Epidermal melanocyte (primary cell): Measurements from ENCODE around the gene PRDX1.
"Not testable (repeated sequence)": the region's sequence is repeated elsewhere in the genome, so short reads cannot be mapped to it uniquely, and the experiment has no call there.

Source experiments
- DNase-seq: peaks from one replicate; pipeline ENCODE4 v3.0.0; 2011; ENCODE audit warnings: low spot score; ENCODE audit not compliant: insufficient read length

PRDX1 gene

DNA sequence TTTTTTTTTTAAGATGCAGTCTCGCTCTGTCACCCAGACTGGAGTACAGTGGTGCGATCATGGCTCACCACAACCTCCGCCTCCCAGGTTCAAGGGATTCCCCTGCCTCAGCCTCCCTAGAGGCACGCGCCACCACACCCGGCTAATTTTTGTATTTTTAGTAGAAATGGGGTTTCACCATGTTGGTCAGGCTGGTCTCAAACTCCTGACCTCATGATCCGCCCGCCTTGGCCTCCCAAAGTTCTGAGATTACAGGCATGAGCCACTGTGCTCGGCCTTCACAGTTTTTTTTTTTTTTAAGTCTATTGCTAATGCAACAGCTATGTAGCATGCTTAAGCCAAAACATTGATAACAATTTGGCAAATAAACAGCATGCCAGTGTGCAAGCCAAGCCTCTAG, 54.3 kb downstream of the PRDX1 start:
- not testable (repeated sequence) for DNase-seq

DNA sequence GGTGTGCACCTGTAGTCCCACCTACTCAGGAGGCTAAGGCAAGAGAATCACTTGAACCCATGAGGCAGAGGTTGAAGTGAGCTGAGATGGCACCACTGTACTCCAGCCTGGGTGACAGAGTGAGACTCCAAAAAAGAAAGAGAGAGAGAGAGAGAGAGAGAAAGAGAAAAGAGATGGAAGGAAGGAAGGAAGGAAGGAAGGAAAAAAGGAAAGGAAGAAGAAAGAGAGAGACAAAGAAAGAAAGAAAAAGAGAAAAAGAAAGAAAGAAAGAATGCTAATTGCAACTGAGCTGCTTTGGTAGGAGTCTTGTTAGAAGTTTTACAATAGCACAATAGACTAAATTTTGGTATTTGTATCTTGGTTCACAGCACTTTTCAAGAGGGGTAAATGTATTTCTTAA, 56.4 kb downstream of the PRDX1 start:
- no peak for DNase-seq
